A549 (cell line): Measurements from ENCODE around the gene AARSD1.

Source experiments
- POLR2A ChIP-seq: IDR thresholded peaks from 2 replicates; pipeline ENCODE4 v1.6.1; 2012; ENCODE audit warnings: mild to moderate bottlenecking, low read length
- TF ChIP-seq, protein P1 (sequence below): fragments of >200 bp; sonication (Bioruptor Twin); formaldehyde crosslinking; IDR thresholded peaks from 3 replicates; pipeline ENCODE4 v1.5.1; 2016

DNA sequence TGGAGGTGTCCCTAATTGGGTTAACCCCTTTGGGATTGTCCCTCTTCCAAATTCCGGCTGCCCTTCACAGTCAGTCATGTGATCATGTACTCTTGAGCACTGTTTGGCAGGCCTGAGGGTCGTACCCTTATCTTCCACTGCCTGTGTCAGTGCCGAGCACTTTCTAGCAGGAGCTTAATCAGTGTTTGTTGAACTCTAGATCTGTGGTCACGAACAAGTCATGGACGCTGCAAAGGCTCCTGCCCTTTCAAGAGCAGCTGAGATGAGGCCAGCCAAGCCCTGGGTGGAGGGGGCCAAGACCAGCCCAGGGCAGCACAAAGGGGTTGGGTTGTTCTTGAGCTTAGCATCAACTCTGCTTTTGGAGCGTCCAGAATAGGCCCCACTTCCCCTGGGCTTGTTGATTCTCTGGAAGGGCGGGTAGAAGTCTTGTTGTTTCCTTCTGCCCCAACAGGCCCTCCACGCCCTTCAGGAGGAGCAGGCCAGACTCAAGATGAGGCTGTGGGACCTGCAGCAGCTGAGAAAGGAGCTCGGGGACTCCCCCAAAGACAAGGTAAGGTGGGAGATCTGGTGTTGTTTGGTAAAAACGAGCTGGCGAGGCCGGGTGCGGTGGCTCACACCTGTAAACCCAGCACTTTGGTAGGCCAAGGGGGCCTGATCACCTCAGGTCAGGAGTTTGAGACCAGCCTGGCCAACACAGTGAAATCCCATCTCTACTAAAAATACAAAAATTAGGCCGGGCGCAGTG lies 47.6 kb upstream of the AARSD1 start:
- TF ChIP-seq, protein P1, sequence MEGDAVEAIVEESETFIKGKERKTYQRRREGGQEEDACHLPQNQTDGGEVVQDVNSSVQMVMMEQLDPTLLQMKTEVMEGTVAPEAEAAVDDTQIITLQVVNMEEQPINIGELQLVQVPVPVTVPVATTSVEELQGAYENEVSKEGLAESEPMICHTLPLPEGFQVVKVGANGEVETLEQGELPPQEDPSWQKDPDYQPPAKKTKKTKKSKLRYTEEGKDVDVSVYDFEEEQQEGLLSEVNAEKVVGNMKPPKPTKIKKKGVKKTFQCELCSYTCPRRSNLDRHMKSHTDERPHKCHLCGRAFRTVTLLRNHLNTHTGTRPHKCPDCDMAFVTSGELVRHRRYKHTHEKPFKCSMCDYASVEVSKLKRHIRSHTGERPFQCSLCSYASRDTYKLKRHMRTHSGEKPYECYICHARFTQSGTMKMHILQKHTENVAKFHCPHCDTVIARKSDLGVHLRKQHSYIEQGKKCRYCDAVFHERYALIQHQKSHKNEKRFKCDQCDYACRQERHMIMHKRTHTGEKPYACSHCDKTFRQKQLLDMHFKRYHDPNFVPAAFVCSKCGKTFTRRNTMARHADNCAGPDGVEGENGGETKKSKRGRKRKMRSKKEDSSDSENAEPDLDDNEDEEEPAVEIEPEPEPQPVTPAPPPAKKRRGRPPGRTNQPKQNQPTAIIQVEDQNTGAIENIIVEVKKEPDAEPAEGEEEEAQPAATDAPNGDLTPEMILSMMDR: no peak
- TF ChIP-seq POLR2A: no peak
